GM12891 (cell line): ENCODE results near the gene FCRLA.

Experiments
- POLR2A ChIP-seq: IDR thresholded peaks from 2 replicates; pipeline ENCODE4 v1.6.1; 2011; ENCODE audit warnings: low read depth, low read length, control low read depth
- POLR2AphosphoS5 ChIP-seq: IDR thresholded peaks from 2 replicates; pipeline ENCODE4 v1.6.1; 2011; ENCODE audit warnings: low read depth, low read length, control low read depth
- POU2F2 ChIP-seq: IDR thresholded peaks from 2 replicates; pipeline ENCODE4 v1.6.1; 2011; ENCODE audit warnings: low read depth, mild to moderate bottlenecking, control low read depth, low read length, moderate library complexity
- SPI1 ChIP-seq: IDR thresholded peaks from 2 replicates; pipeline ENCODE4 v1.6.1; 2011; ENCODE audit warnings: low read depth, low read length, control low read depth

GRCh38 chr1:161737625-161738024, 30.6 kb downstream of the FCRLA start:
- no peak for TF ChIP-seq POLR2A
- no peak for TF ChIP-seq POLR2AphosphoS5
- no peak for TF ChIP-seq POU2F2
- no peak for TF ChIP-seq SPI1
